Vagina (tissue), 2 donors: ENCODE measurements around the gene PCLAF. TPM values are rescaled to one million over a fixed set of nuclear protein-coding genes. Genes with fewer than 3 reads are reported as not detected.
"Not testable (repeated sequence)": the region's sequence is repeated elsewhere in the genome, so short reads cannot be mapped to it uniquely, and the experiment has no call there.

ENCODE experiments used
- DNase-seq, 2 donors: peaks; one replicate each; pipeline ENCODE4 v3.0.0-alpha.2; 2017; ENCODE audit errors: extremely low spot score in 2 of 2
- H3K27ac ChIP-seq: fragments of 200-600 bp; sonication (generic); one replicate; pipeline ENCODE4 v1.5.1; 2019
- H3K27me3 ChIP-seq: fragments of 200-600 bp; sonication (generic); one replicate; pipeline ENCODE4 v1.5.1; 2019
- H3K36me3 ChIP-seq, 2 donors: fragments of 200-600 bp; sonication (generic); one replicate each; pipeline ENCODE4 v1.5.1; 2017 to 2019
- H3K4me1 ChIP-seq: fragments of 200-600 bp; sonication (generic); one replicate; pipeline ENCODE4 v1.5.1; 2019
- H3K4me3 ChIP-seq, 2 donors: fragments of 200-600 bp; sonication (generic); 1 replicate in 1 of 2; 2 replicates in 1 of 2; pipeline ENCODE4 v1.5.1; 2016 to 2019
- H3K9me3 ChIP-seq: fragments of 200-600 bp; sonication (generic); one replicate; pipeline ENCODE4 v1.5.1; 2019
- CTCF ChIP-seq, 3 experiments: fragments of 450-650 bp in 2 of 3; fragments of 200-600 bp in 1 of 3; sonication (generic) in 1 of 3; IDR thresholded peaks; one replicate each; pipeline ENCODE4 v1.5.1; 2017 to 2019; ENCODE audit warnings: antibody characterized with exemption in 3 of 3, mild to moderate bottlenecking in 2 of 3, moderate library complexity in 2 of 3
- POLR2A ChIP-seq, 2 donors: fragments of 450-650 bp; IDR thresholded peaks; one replicate each; pipeline ENCODE4 v1.6.1; 2017; ENCODE audit warnings: antibody characterized with exemption in 2 of 2, mild to moderate bottlenecking in 2 of 2, moderate library complexity in 2 of 2
- POLR2AphosphoS5 ChIP-seq, 2 donors: sonication (generic); formaldehyde crosslinking; IDR thresholded peaks; one replicate each; pipeline ENCODE4 v1.9.0; 2017; ENCODE audit warnings: antibody characterized with exemption in 2 of 2, mild to moderate bottlenecking in 2 of 2, low read depth in 1 of 2; ENCODE audit not compliant: insufficient read depth in 1 of 2
- intact Hi-C: fragments of 100-400 bp; cut with DNase I; formaldehyde crosslinking; loops from one replicate; pipeline ENCODE4 v1.15.1; 2023
- total RNA-seq: library from RNA; depleted of rRNA; stranded (reverse); fragments of >200 nt; gene quantifications from one replicate; pipeline ENCODE4 v1.2.3, GENCODE V29; 2016

Gene PCLAF
- total RNA-seq, 1 donor from 2014 or later: 8.1 TPM

- no peak for DNase-seq
- H3K9me3 ChIP-seq: no peaks in the 10 kb centered on the region
- peaks cover 21% of the 10 kb centered on the region for H3K4me1 ChIP-seq
- TF ChIP-seq POLR2A (IDR thresholded peaks at IDR 0.05): no peak
- no peak for TF ChIP-seq POLR2AphosphoS5 (IDR thresholded peaks at IDR 0.05; ENCODE audit: insufficient read depth in 1 of 2, low read depth in 1 of 2)
- TF ChIP-seq CTCF (IDR thresholded peaks at IDR 0.05): no peak
- H3K27me3 ChIP-seq: no peaks in the 10 kb centered on the region
- peak overlapping the region; percentile 77 for H3K27ac ChIP-seq
- intact Hi-C loops: loop anchor here (10.0 kb wide), 1 partner anchor 191 kb away; the partner anchor contains the start of gene PPIB
- peak overlapping the region; percentile 70 to 78 for H3K4me3 ChIP-seq
- H3K36me3 ChIP-seq: no peaks in the 10 kb centered on the region
Measured at GRCh38 chr15:64355348-64355943, 25.8 kb downstream of the PCLAF start.

- intact Hi-C loops: loop anchor here (10.0 kb wide), 1 partner anchor 190 kb away; the partner anchor contains the start of gene PPIB
- no peaks in the 10 kb centered on the region for H3K36me3 ChIP-seq
- no peak for TF ChIP-seq CTCF (IDR thresholded peaks at IDR 0.05)
- TF ChIP-seq POLR2A (IDR thresholded peaks at IDR 0.05): no peak
- no peak for TF ChIP-seq POLR2AphosphoS5 (IDR thresholded peaks at IDR 0.05; ENCODE audit: insufficient read depth in 1 of 2, low read depth in 1 of 2)
Measured at GRCh38 chr15:64354688-64355344, 26.4 kb downstream of the PCLAF start.

GRCh38 chr15:64351265-64351664 lies 30.0 kb downstream of the PCLAF start:
- Histone ChIP-seq H3K4me3 (no peak overlapping the region), H3K27me3 (no peaks in the 10 kb centered on the region), H3K4me1 (peaks cover 20% of the 10 kb centered on the region), H3K9me3 (no peaks in the 10 kb centered on the region), H3K36me3 (no peaks in the 10 kb centered on the region), H3K27ac (no peak overlapping the region)
- TF ChIP-seq POLR2A (IDR thresholded peaks at IDR 0.05): no peak
- TF ChIP-seq CTCF (IDR thresholded peaks at IDR 0.05): no peak
- no peak for TF ChIP-seq POLR2AphosphoS5 (IDR thresholded peaks at IDR 0.05; ENCODE audit: insufficient read depth in 1 of 2, low read depth in 1 of 2)
- DNase-seq: no peak
- intact Hi-C loops: loop anchor here (10.0 kb wide), 1 partner anchor 186 kb away; the partner anchor contains the start of gene PPIB

More at GRCh38 chr15:64354688-64355344, 26.4 kb downstream of the PCLAF start:
- DNase-seq: no peak
- no peaks in the 10 kb centered on the region for H3K27me3 ChIP-seq
- H3K4me1 ChIP-seq: peaks cover 21% of the 10 kb centered on the region
- H3K4me3 ChIP-seq: peak overlapping the region; percentile 70 to 78
- H3K9me3 ChIP-seq: no peaks in the 10 kb centered on the region
- peak overlapping the region; percentile 77 for H3K27ac ChIP-seq

- H3K4me3 ChIP-seq: no peak overlapping the region
- H3K9me3 ChIP-seq: no peaks in the 10 kb centered on the region
- H3K36me3 ChIP-seq: no peaks in the 10 kb centered on the region
- intact Hi-C loops: no loop called here
- TF ChIP-seq POLR2A (IDR thresholded peaks at IDR 0.05) (no peak), CTCF (IDR thresholded peaks at IDR 0.05) (no peak), POLR2AphosphoS5 (IDR thresholded peaks at IDR 0.05; ENCODE audit: insufficient read depth in 1 of 2, low read depth in 1 of 2) (no peak)
- H3K27ac ChIP-seq: no peak overlapping the region
- H3K27me3 ChIP-seq: no peaks in the 10 kb centered on the region
- H3K4me1 ChIP-seq: peaks cover 22% of the 10 kb centered on the region
- DNase-seq: no peak
Measured at GRCh38 chr15:64349375-64349774, 31.9 kb downstream of the PCLAF start.

GRCh38 chr15:64348455-64348854 lies 32.8 kb downstream of the PCLAF start:
- no peaks in the 10 kb centered on the region for H3K27me3 ChIP-seq
- TF ChIP-seq POLR2A (IDR thresholded peaks at IDR 0.05) (no peak), POLR2AphosphoS5 (IDR thresholded peaks at IDR 0.05; ENCODE audit: insufficient read depth in 1 of 2, low read depth in 1 of 2) (no peak), CTCF (IDR thresholded peaks at IDR 0.05) (no peak)

GRCh38 chr15:64346242-64346641 lies 35.0 kb downstream of the PCLAF start:
- H3K27me3 ChIP-seq, intact Hi-C loops, H3K4me3 ChIP-seq, H3K36me3 ChIP-seq, H3K27ac ChIP-seq, H3K9me3 ChIP-seq, DNase-seq: not testable (repeated sequence)
- H3K4me1 ChIP-seq: peaks cover 19% of the 10 kb centered on the region

More at GRCh38 chr15:64348455-64348854, 32.8 kb downstream of the PCLAF start:
- no peak overlapping the region for H3K27ac ChIP-seq
- H3K36me3 ChIP-seq: no peaks in the 10 kb centered on the region
- H3K4me1 ChIP-seq: peaks cover 19% of the 10 kb centered on the region
- no peaks in the 10 kb centered on the region for H3K9me3 ChIP-seq
- no peak overlapping the region for H3K4me3 ChIP-seq
- intact Hi-C loops: no loop called here
- no peak for DNase-seq
